NB4 (cell line): Measurements from ENCODE around the gene IMMP2L.

ENCODE experiments used
- POLR2A ChIP-seq: IDR thresholded peaks from 2 replicates; pipeline ENCODE4 v1.6.1; 2011; ENCODE audit warnings: mild to moderate bottlenecking; ENCODE audit not compliant: insufficient read length; ENCODE audit errors: extremely low read depth
- TF ChIP-seq, protein P1 (sequence below): IDR thresholded peaks from one replicate; pipeline ENCODE4 v1.5.1; 2012; ENCODE audit warnings: low read depth, low read length
- TF ChIP-seq, protein P2 (sequence below): IDR thresholded peaks from 2 replicates; pipeline ENCODE4 v1.6.1; 2011; ENCODE audit warnings: low read depth, low read length

DNA sequence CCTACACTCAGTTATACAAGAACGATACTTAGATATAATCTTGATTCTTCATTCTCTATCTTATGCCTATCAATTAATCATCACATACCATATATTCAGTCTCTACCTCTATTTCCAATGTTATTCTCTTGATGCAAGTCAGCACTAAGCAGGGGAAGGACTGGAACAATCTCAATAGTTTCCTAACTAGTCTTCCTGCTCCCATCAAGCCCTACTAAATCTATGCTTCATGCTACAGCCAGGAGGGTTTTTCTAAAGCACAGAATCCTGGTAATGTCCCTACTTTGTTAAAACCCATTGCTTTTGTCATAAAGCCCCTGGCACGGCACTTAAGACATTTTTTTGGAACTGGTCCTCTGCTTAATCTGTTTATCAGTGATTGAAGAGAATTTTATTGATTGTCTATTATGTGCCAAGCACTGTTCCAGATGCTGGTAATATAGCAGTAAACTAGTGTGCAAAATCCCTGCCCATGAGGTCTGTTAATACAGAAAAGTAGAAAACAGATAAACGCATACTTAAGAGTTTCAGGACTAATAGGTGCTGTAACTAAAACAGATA lies 794.7 kb downstream of the IMMP2L start:
- TF ChIP-seq, protein P1, sequence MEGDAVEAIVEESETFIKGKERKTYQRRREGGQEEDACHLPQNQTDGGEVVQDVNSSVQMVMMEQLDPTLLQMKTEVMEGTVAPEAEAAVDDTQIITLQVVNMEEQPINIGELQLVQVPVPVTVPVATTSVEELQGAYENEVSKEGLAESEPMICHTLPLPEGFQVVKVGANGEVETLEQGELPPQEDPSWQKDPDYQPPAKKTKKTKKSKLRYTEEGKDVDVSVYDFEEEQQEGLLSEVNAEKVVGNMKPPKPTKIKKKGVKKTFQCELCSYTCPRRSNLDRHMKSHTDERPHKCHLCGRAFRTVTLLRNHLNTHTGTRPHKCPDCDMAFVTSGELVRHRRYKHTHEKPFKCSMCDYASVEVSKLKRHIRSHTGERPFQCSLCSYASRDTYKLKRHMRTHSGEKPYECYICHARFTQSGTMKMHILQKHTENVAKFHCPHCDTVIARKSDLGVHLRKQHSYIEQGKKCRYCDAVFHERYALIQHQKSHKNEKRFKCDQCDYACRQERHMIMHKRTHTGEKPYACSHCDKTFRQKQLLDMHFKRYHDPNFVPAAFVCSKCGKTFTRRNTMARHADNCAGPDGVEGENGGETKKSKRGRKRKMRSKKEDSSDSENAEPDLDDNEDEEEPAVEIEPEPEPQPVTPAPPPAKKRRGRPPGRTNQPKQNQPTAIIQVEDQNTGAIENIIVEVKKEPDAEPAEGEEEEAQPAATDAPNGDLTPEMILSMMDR, result no peak
- TF ChIP-seq, protein P2, sequence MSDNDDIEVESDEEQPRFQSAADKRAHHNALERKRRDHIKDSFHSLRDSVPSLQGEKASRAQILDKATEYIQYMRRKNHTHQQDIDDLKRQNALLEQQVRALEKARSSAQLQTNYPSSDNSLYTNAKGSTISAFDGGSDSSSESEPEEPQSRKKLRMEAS, result no peak
- no peak for TF ChIP-seq POLR2A
